NCI-H1930 (cell line): ENCODE measurements around the gene FGG.

Source experiments
- DNase-seq, 2 experiments: peaks; one replicate each; lab custom pipeline; 2025; lab: John Stamatoyannopoulos, UW

The FGG gene

GRCh38 chr4:154612472-154613414, at the start of gene FGG:
TSS of gene FGG (minus strand) at chr4:154612656. CDS start at chr4:154612609, 47 bp downstream.
- DNase-seq, result no peak

GRCh38 chr4:154660052-154660451, 47.6 kb upstream of the FGG start:
- DNase-seq, result no peak

DNA sequence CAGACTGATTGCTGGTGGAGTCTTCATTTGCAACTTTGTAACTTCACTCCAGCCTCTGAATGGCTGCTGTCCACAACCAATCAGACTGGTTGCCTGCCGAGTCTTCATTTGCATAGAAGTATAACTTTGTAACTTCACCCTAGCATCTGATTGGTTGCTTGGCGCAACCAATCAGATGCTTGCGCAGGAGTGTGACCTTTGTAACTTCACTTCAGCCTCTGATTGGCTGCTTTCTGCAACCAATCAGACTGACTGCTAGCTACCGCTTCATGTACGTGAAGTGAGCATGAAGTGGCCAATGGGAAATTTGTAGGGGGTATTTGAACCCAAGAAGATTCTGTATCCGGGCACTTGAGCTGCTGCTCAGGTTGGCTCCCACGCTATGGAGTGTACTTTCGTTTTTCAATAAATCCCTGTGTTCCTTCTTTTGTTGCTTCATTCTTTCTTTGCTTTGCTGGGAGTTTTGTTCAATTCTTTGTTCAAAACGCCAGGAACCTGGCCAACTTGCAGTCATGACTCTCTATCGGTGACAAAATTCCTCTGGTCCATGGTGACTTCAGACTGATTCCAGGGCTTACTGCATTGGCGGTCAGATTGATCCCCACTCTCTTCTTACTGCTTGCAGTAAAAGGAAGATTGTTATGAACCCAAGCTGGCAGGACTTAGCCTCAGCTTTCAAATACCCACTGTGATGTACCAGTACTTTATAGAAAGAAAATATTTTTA, 46.4 kb upstream of the FGG start:
- no peak for DNase-seq

DNA sequence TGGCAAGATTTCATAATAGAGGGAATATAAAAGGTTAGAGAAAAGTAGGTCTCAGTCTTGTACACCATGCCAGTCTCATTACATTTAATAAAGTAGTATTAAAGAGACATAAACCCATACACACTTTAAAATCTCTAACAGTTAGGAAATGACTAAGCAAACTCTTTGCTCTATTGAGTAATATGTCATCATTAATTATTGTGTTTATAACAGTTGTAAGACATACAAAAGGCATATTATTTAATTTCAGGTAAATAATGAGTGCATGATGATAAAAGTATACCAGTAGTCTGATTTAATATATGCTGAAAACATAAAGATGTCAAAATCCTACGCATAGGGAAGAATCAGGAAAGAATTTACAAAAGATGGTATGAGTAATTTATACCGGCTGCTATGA, 31.0 kb upstream of the FGG start:
- DNase-seq, result no peak

DNA sequence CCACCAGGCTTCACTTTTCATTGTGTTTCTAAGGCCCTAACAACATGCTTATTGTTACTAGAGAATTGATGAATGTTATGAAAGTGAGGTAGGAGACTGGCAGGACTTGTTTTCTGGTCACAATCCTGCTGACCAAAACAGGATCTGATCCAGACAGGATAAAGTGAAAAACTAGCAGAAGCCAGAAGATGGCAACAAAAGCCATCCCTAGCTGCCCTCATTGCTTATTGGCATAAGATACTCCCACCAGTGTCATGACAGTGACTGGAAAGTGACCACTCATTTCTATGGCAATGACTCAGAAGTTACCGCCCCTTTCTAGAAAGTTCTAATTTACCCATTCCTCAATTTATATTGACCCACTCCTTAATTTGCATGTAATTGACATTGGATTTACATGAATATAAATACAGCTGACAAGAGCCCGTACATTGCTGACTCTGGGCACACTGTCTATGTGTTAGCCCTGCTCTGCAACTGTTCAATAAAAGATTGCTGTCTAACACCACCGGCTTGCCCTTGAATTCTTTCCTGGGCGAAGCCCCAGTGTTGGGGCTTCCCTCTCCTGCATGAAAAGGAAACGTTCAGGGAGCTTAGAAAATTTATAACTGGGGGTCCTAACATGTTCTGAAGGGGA, 30.0 kb upstream of the FGG start:
- no peak for DNase-seq

- no peak for DNase-seq
These were observed 28.5 kb upstream of the FGG start for GRCh38 chr4:154640999-154641398.

DNA sequence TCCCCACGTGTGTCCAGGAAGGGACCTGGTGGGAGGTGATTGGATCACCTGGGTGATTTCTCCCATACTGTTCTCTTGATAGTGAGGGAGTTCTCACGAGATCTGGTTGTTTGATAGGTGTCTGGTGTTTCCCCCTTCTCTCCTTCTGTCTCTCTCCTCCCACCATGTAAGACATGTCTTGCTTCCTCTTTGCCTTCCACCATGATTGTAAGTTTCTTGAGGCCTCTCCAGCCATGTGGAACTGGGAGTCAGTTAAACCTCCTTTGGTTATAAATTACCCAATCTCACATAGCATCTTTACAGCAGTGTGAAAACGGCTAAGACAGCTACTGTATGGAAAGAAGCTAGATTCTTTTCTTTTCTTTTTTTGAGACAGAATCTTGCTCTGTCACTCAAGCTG, 21.6 kb upstream of the FGG start:
- DNase-seq, result no peak

DNA sequence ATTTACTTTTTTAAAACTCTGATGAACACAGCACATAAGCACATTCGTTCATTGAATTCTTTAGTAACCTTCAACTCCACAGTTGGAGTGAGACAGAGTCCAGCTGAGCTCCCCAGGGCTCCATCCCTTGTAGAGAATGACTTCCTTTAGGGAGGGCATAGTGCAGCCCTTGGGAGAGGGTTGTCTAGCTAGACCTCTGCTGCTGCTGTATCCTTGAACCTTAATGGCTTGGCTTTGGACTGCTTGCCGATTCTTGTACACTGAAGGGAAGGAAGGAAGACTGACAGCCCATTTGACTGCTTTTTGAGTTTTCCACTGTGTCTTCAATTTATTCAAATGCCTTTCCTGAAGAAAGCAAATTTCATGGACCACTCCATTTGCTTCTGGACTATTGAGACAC, 19.4 kb upstream of the FGG start:
- DNase-seq, result no peak

DNA sequence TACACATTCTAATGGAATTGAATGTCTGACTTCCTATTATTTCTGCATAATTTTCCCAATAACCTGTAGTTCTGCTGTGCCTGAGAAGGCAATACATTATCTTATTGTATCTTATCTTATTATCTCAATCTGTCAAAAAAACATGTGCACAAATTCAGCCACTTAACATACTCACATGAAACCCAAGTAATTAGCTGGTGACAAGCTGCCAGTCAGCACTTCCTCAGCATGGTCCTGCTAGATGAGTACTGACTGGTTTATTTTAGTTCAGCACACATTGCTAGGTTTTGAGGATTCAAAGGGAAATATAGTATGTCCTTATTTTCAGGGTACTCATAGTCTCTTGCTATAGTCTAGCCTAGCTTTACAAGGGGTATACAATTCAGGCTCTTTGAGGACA, 17.9 kb upstream of the FGG start:
- DNase-seq, result no peak

- peak; percentile 42 to 75 for DNase-seq
These were observed 14.5 kb upstream of the FGG start for GRCh38 chr4:154626793-154627484.

DNA sequence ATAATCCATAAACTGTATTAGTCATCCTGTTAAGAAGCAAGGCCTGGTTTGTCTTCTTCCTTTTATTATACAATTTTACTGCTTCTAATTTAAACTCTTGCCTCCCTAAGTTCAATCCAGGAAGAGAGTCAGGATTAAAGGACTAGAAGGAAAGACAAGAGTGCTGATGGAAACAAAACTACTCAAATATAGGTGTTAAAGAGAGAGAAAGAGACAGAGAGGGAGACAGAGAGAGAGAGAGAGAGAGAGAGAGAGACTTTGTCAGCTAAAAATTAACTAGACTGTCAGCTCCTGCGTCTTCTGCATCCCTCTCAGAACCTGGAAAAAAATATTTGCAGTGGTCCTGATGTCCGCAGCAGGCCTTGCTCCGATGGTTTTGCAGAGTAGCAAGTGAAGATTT, 13.5 kb upstream of the FGG start:
- DNase-seq, result no peak

DNA sequence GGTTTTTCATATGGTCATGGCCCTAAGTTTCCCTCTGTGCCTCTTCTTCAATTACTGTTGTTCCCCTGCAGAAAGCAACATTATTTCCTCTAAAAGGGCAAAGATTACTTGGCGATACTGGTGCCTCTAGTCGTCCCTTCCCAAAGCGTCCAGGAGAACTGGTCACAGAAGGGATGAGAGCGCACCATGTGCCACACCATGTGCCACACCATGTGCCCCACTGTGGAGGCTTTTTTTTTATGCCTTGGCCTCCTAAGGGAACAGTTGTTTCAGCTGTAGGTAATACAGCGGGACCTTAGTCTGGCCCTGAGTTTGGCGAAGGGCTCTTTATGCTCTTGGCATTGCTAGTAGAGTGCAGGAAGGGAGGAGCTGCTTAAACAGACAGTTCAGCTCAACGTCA, 11.5 kb upstream of the FGG start:
- no peak for DNase-seq

DNA sequence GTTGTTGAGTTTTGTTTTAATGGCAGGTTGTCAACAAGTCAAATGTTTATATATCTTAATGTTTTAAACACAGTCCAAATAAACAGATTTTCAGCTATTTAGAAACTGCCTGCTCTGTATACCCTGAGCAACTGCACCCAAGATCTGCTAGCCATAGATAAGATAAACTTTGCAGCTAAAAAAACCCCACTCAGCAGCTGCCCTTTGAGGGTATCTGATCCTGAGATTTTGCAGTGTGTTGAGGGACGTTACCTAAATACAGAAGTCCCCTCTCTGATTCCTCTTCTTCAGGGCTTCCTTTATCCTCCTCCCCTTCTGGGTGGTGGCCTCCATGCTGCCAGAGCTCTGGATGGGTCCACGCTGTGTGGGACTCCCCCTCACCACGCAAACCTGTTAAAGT, 11.0 kb upstream of the FGG start:
- DNase-seq, result no peak

DNA sequence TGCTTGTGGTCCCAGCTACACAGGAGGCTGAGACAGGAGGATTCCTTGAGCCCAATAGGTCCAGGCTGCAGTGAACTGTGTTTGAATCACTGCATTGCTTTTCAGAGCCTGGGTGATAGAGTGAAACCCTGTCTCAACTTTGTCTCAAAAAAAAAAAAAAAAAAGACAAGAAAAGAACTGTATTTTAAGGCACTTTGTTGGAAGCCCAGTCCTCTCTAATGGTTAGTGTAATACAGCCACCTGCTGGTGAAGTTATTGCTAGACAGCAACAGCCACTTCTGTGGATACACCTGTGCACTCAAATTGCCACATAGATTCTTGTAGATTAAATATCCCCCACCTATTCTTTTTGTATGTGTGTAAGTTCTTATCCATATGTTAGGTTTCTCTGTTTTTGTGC, 10.1 kb upstream of the FGG start:
- peak in 1 of 2 experiments; percentile 13 for DNase-seq

- no peak for DNase-seq
These were observed 7.7 kb upstream of the FGG start for GRCh38 chr4:154620111-154620510.

GRCh38 chr4:154618708-154619315, 6.4 kb upstream of the FGG start:
- DNase-seq, result peak in 1 of 2 experiments; percentile 22

DNA sequence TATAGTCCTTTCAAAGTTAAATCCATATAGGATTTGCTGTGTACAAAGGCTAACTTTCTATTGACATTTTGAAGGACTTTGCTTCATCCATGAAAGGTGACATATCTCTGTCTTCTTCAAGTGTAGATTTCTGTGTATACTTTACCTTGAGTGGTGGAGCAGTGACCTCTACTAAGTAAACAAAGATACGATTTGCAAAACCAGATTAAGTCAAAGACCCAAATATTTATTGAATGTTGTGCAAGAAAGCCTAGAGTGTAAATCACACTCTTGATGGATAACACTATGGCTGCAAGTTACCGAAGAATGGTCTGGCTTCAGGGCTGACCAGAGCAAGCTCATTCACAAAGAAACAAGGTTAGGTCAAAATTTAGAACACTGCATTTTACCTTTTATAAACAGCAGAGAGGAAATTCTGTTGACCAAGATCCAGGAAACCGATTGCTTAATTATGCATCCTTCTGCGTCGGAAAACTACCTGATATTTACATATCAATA, 5.4 kb upstream of the FGG start:
- DNase-seq, result no peak

DNA sequence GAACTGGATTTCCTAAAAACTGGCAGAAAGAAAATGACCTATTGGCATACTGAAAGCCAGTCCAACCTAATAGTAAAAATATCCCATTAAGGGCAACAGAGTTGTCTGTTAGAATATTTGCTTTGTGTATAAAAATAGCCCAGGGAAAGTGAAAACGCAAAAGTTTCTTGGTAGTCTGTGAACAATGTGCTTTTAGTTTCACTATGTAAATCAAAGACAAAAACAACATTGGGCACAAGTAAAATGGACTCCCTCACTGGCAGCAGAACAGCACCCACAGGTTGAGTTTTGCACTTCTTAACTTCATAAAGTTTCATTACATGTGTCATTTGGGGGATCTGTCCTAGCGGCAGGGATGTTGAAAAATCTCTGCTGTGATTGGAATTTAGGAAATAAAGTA, 4.3 kb upstream of the FGG start:
- no peak for DNase-seq

GRCh38 chr4:154616287-154616686, 3.8 kb upstream of the FGG start:
- DNase-seq, result no peak

DNA sequence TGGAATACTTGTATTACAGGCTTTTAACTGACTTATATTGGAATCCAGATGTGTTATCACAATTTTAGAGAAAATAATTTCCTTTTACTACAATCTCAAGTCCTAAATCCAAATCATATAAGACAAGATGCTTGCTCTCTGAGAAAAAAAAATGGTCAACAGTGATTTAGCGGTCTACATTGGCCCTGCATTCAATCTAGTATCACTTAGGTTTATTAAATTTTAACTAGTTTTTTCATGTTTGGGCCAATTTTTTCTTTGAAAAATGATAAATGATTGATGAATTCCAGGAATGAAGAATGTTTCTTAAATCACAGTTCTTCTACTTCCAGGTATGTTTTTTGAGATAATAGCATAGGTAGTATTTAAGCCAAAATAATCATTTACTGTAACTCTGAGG, 2.8 kb upstream of the FGG start:
- no peak for DNase-seq

DNA sequence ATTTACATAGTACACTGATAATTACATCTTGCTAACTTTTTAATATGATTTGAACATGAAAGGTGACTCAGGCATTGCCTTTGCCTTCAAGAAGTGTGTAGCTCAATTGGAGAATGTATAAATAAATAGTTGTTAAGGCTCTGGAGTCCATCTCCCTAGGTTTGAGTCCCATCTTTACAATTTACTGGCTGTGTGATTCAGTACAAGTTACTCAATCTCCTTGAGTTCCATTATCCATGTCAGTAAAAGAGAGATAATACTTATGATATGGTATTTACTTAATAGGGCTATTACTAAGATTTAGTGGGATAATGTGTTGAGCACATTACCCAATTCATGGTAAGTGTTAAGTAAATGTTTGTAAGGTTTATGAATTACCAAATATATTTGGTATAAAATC, 1.9 kb upstream of the FGG start:
- no peak for DNase-seq

DNA sequence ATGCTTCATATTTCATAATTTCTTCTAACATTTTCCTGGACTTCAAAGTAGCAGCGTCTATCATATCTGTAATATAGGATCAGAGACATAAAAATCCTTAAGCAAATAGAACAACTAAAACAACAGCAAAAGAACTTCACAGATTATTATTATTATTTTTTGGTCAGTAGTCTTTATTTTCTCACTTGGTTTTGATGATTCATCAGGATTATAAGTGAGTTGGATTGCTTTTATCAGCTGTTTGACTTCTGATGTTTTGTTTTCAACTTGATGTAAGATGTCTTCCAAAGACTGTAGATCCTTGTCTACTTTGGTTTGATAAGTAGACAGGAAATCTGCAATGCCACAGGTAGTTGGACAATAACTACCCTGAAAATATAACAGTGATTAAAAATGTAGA, 623 bp downstream of the FGG start:
- no peak for DNase-seq
